GM19023 (cell line): ENCODE data around the gene PIM2.

Experiments
- ATAC-seq: cut with Tn5 transposase; IDR thresholded peaks from one replicate; pipeline ENCODE4 v1.9.1; 2021; ENCODE audit warnings: mild to moderate bottlenecking, moderate library complexity; ENCODE audit not compliant: unreplicated experiment

PIM2 gene

DNA sequence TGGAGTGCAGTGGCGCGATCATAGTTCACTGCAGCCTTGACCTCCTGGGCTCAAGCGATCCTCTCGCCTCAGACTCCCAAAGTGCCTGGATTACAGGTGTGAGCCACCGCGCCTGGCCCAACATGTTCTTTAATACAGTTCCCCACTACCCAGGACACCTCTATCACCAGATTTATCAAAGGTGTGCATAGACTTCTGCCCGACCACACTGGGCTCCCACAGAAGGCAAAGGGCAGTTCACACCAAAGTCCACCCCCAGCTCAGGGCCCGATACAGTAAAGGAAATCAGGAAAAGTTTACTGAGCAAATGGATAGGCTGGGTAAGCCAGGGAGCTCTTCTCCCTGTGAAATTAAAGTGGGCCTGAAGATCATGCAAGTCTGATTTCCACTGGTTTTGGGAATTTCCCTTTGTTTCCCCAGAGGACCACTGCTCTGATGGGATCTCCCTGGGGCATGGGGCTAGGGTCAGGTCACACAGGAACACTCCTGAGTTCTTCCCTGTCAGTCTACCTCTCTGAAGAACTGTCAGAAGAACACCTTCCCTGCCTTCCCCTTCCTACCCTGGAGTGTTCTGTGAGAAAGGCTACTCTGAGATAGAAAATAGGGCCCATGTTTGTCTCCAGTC, 17.7 kb upstream of the PIM2 start:
- ATAC-seq: peak; percentile 1

GRCh38 chrX:48935301-48935670, 16.5 kb upstream of the PIM2 start:
- no peak for ATAC-seq

GRCh38 chrX:48934581-48935300, 15.9 kb upstream of the PIM2 start:
- no peak for ATAC-seq

- no peak for ATAC-seq
Observed at GRCh38 chrX:48933757-48934156, 14.9 kb upstream of the PIM2 start.

DNA sequence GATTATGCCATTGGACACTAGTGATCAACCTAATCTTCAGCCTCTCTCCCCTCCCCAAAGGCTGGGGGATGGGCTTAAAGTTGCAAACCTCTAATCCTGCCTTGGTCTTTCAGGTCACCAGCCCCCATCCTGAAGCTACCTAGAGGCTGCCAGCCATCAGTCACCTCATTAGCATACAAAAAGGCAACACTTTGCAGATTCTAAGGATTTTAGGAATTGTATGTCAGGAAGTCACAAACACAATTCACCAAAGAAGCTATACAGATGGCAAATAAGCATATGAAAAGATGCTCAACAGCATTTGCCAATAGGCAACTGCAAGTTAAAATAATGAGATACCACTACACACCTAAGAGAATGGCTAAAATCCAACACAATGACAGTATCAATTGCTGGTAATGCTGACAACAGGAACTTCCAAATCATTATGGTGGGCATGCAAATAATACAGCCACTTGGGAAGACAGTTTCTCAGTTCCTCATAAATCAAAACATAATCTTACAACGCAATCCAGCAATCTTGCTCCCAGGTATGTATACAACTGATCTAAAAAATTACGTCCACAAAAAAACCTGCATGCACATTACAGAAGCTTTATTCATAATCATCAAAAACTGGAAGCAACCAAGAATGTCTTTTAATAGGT, 9.0 kb upstream of the PIM2 start:
- ATAC-seq: no peak

- no peak for ATAC-seq
Observed at GRCh38 chrX:48927123-48927522, 8.3 kb upstream of the PIM2 start.

GRCh38 chrX:48924270-48924669, 5.4 kb upstream of the PIM2 start:
- ATAC-seq: no peak

DNA sequence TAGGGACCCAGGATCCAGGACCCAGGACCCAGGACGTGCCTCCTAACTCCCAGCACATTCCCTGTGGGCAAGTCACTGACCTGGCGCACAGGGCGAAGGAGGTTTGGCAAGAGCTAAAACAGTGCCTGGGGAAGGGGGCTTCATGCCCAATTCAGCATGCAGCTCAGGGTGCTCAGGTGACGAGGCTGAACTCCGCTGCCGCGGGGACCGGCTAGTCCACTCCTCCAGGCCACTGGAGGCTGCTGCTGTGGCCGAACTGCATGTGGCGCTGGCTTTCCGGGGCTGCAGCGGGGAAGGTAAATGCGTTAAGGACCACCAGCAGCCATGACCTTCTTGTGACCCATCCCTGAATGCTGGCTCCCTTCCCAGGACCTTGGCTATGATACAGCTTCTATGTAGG, 4.9 kb upstream of the PIM2 start:
- ATAC-seq: no peak

- ATAC-seq: no peak
Observed at GRCh38 chrX:48920718-48921104, 1.9 kb upstream of the PIM2 start.

- no peak for ATAC-seq
Observed at GRCh38 chrX:48919947-48920717, 1.3 kb upstream of the PIM2 start.

DNA sequence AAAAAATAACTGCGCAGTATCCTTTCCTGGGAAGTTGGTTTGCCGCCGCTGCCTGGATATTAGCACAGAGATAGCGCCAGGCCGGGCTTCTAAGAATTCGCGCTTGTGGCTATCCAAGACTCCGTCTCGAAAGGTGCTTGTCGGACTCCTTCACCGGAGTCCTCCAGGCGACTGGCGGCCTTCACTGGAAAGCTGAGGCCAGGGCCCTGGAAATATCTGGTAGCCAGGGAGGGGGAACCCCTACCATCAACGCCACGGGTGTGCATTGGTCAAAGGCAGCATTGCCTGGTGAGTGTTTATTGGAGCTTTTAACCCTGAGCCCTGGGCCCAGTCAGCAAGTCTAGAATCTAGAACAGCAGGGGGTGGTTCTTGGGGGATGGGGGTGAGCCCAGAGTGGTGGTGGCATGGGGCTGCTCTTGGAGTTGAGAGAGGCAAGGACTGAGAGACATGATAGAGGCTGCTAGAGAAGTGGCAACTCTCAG, 577 bp upstream of the PIM2 start:
- ATAC-seq: peak; percentile 17

DNA sequence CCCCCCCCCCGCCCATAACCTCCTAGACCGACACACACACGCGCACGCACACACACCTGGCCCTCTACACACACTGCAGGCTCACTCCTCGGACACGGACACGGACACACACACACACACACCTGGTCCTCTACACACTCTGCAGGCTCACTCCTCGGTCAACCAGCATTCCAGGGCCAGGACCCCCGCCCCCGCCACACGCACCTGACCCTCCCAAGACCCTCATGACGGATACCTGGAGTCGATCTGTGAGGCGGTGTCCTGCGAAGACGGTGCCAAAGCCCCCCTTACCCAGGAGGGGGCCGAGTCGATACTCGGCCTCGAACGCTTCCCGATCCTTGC, 552 bp downstream of the PIM2 start:
- ATAC-seq: no peak

- ATAC-seq: peak; percentile 28
Observed at GRCh38 chrX:48917139-48918001, 1.5 kb downstream of the PIM2 start.

- ATAC-seq: no peak
Observed at GRCh38 chrX:48914593-48915493, 4.0 kb downstream of the PIM2 start.

GRCh38 chrX:48913605-48914366, 5.0 kb downstream of the PIM2 start:
- ATAC-seq: no peak

GRCh38 chrX:48911412-48912182, 7.2 kb downstream of the PIM2 start, which contains the start of gene SLC35A2:
SLC35A2 (minus strand) TSS chrX:48911646; CDS start chrX:48911636, 10 bp downstream.
- peak; percentile 65 for ATAC-seq

DNA sequence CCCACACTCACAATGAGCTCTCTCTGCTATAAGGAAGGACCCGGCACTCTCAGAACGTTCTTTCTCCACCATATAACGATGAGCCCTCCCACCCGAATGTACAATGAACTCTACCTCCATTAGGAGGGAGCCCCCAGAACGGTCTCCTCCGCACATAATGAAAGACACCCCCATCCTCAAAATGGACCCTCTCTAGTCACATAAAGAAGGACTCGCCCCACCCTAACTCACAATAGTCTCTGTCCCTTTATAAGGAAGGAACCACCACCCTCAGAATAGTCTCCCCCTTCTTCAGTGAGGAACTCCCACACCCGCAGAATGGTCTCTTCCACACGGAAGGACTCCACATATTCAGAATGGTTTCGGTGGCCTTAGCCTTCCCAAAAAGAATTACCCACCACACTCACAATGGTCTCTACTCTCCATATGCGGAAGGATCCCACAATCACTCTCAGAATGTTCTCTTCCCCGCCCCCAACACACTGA, 7.9 kb downstream of the PIM2 start:
- peak; percentile 2 for ATAC-seq
